ENCODE results near the gene PPP1R8. TPM values are rescaled to one million over a fixed set of nuclear protein-coding genes. Genes with fewer than 3 reads are reported as not detected.

PPP1R8 gene
- total and polyA plus RNA-seq, 2 experiments from 2014 or later: 7.7 to 48.3 TPM

DNA sequence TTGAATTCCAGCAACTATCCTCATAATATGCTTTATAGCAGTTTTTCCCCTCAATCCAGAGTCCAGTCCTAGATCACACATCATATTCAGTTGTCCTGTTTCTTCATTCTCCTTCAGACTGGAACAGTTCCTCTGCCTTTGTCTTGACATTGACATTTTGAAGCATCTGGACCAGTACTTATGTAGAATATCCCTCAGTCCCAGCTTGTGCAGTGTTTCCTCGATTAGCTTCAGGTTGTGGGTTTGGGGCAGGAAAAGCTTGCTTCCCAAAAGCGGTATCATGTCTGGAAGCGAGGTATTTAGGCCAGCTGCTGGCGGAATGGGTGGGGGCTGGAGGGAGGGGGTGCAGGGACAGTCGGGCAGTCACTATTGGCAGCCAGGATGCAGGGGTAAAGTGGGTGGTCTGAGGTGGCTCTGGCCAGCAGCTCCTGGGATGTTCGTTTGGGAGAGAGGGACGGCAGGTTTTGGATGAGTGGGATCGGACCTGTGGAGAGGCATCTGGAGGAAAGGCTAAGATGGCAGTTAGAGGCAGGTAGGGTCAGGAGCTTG, 48.3 kb downstream of the PPP1R8 start:
- no peaks in the 10 kb centered on the region for H3F3A ChIP-seq (ENCODE audit: insufficient read depth)
- 71 to 74% methylated on average over 6 to 8 of the region's 8 CpGs for WGBS, 2 experiments (ENCODE audit: low coverage in 1 of 2, low lambda C conversion rate in 2 of 2, missing lambda C conversion rate in 2 of 2)
- no peaks in the 10 kb centered on the region for H3K9me2 ChIP-seq (ENCODE audit: insufficient read depth)
- H2AFZ ChIP-seq: no peak overlapping the region
- no peaks in the 10 kb centered on the region for H3K4me1 ChIP-seq (ENCODE audit: insufficient read depth)
- H3K4me2 ChIP-seq (ENCODE audit: unreplicated experiment): no peak overlapping the region
- no peaks in the 10 kb centered on the region for H3K36me3 ChIP-seq (ENCODE audit: low read depth)
- TF ChIP-seq EZH2 (IDR thresholded peaks at IDR 0.05; ENCODE audit: insufficient read depth, poor library complexity, severe bottlenecking) (no peak), EZH2phosphoT487 (IDR thresholded peaks at IDR 0.05; ENCODE audit: insufficient read depth, low read depth) (no peak)
- DNase-seq: no peak
- H3K4me3 ChIP-seq: no peak overlapping the region
- H3K27ac ChIP-seq: no peak overlapping the region
- no peaks in the 10 kb centered on the region for H3K79me2 ChIP-seq (ENCODE audit: insufficient read depth)
- H3K9ac ChIP-seq: no peak overlapping the region
- in situ Hi-C loops (cut with MboI): no loop called here
- H3K27me3 ChIP-seq (replicated peaks; ENCODE audit: insufficient read depth): no peaks in the 10 kb centered on the region
- no peaks in the 10 kb centered on the region for H4K20me1 ChIP-seq (ENCODE audit: insufficient read depth)
- no peaks in the 10 kb centered on the region for H3K9me3 ChIP-seq (ENCODE audit: low read depth)

DNA sequence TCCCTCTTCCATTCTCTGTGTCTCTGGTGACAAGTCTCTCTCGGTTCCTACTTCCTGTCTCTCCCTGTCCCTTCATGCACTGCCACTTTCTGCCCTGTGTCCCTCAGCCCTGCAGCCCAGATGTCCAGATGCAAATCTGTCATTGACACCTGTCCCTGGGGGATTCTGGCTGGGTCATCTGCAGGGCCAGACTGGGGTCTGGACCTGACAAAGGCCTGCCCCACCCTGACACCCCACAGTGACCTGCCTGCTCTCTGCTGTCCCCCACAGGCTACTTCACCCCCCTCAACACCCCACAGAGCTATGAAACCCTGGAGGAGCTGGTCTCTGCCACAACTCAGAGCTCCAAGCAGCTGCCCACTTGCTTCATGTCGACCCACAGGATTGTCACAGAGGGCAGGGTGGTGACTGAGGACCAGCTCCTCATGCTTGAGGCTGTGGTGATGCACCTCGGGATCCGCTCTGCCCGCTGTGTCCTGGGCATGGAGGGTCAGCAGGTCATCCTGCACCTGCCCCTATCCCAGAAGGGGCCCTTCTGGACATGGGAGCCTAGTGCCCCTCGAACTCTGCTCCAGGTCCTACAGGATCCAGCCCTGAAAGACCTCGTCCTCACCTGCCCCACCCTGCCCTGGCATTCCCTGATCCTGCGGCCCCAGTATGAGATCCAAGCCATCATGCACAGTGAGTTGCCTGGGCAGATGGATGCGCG, 48.9 kb downstream of the PPP1R8 start:
- Histone ChIP-seq H3K9me2 (ENCODE audit: insufficient read depth) (no peaks in the 10 kb centered on the region), H3F3A (ENCODE audit: insufficient read depth) (no peaks in the 10 kb centered on the region), H3K9ac (no peak overlapping the region), H3K79me2 (ENCODE audit: insufficient read depth) (no peaks in the 10 kb centered on the region), H3K27me3 (replicated peaks; ENCODE audit: insufficient read depth) (no peaks in the 10 kb centered on the region), H3K4me2 (ENCODE audit: unreplicated experiment) (no peak overlapping the region), H3K9me3 (ENCODE audit: low read depth) (no peaks in the 10 kb centered on the region), H4K20me1 (ENCODE audit: insufficient read depth) (no peaks in the 10 kb centered on the region), H2AFZ (no peak overlapping the region), H3K4me1 (ENCODE audit: insufficient read depth) (no peaks in the 10 kb centered on the region), H3K27ac (no peak overlapping the region), H3K4me3 (no peak overlapping the region), H3K36me3 (ENCODE audit: low read depth) (no peaks in the 10 kb centered on the region)
- in situ Hi-C loops (cut with MboI): no loop called here
- 71 to 76% methylated on average over 10 of the region's 10 CpGs for WGBS, 2 experiments (ENCODE audit: low coverage in 1 of 2, low lambda C conversion rate in 2 of 2, missing lambda C conversion rate in 2 of 2)
- TF ChIP-seq EZH2 (IDR thresholded peaks at IDR 0.05; ENCODE audit: insufficient read depth, poor library complexity, severe bottlenecking) (no peak), EZH2phosphoT487 (IDR thresholded peaks at IDR 0.05; ENCODE audit: insufficient read depth, low read depth) (no peak)
- DNase-seq: no peak

DNA sequence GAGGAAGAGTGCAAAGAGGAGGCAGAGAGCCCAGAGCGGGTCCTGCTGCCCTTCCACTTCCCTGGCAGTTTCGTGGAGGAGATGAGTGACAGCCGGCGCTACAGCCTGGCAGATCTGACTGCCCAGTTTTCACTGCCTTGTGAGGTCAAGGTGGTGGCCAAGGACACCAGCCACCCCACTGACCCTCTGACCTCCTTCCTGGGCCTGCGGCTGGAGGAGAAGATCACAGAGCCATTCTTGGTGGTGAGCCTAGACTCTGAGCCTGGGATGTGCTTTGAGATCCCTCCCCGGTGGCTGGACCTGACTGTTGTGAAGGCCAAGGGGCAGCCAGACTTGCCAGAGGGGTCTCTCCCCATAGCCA, 51.9 kb downstream of the PPP1R8 start:
- in situ Hi-C loops (cut with MboI): no loop called here
- no peaks in the 10 kb centered on the region for H3K9me2 ChIP-seq (ENCODE audit: insufficient read depth)
- no peaks in the 10 kb centered on the region for H3K79me2 ChIP-seq (ENCODE audit: insufficient read depth)
- TF ChIP-seq EZH2phosphoT487 (IDR thresholded peaks at IDR 0.05; ENCODE audit: insufficient read depth, low read depth): no peak
- H2AFZ ChIP-seq: no peak overlapping the region
- no peaks in the 10 kb centered on the region for H3F3A ChIP-seq (ENCODE audit: insufficient read depth)
- H3K4me1 ChIP-seq (ENCODE audit: insufficient read depth): no peaks in the 10 kb centered on the region
- no peaks in the 10 kb centered on the region for H3K9me3 ChIP-seq (ENCODE audit: low read depth)
- H3K27ac ChIP-seq: no peak overlapping the region
- no peak overlapping the region for H3K4me3 ChIP-seq
- DNase-seq: no peak
- H3K36me3 ChIP-seq (ENCODE audit: low read depth): no peaks in the 10 kb centered on the region
- WGBS, 2 experiments (ENCODE audit: low coverage in 1 of 2, low lambda C conversion rate in 2 of 2, missing lambda C conversion rate in 2 of 2): 88 to 95% methylated on average over 6 of the region's 6 CpGs
- H3K4me2 ChIP-seq (ENCODE audit: unreplicated experiment): no peak overlapping the region
- H4K20me1 ChIP-seq (ENCODE audit: insufficient read depth): no peaks in the 10 kb centered on the region
- no peaks in the 10 kb centered on the region for H3K27me3 ChIP-seq (replicated peaks; ENCODE audit: insufficient read depth)
- H3K9ac ChIP-seq: no peak overlapping the region

DNA sequence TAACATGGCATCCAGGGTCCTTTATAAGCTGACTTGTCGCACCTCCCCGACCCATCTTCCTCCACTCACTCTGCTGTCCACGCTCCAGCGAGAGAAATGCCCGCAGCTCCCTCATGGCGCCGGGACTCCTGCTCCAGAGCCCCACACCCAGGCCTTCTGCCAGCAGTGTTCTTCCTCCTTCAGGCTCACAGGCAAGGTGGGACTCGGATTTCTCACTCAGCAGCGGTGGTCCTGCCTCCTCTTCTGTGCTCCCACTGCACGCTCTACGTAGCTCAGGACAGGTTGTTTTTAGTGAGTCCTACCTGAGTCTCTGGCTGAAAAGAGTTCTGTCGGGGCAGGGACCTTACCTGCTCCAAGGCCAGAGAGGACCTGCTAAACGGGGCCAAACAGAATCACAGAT, 53.0 kb downstream of the PPP1R8 start:
- Histone ChIP-seq H3K36me3 (ENCODE audit: low read depth) (no peaks in the 10 kb centered on the region), H3K9me3 (ENCODE audit: low read depth) (no peaks in the 10 kb centered on the region), H3K9ac (no peak overlapping the region), H3K79me2 (ENCODE audit: insufficient read depth) (no peaks in the 10 kb centered on the region), H3K27me3 (replicated peaks; ENCODE audit: insufficient read depth) (no peaks in the 10 kb centered on the region), H3K4me2 (ENCODE audit: unreplicated experiment) (no peak overlapping the region), H2AFZ (no peak overlapping the region), H3F3A (ENCODE audit: insufficient read depth) (no peaks in the 10 kb centered on the region), H4K20me1 (ENCODE audit: insufficient read depth) (no peaks in the 10 kb centered on the region), H3K9me2 (ENCODE audit: insufficient read depth) (no peaks in the 10 kb centered on the region), H3K4me3 (no peak overlapping the region), H3K4me1 (ENCODE audit: insufficient read depth) (no peaks in the 10 kb centered on the region), H3K27ac (no peak overlapping the region)
- DNase-seq: no peak
- TF ChIP-seq EZH2 (IDR thresholded peaks at IDR 0.05; ENCODE audit: insufficient read depth, poor library complexity, severe bottlenecking) (no peak), EZH2phosphoT487 (IDR thresholded peaks at IDR 0.05; ENCODE audit: insufficient read depth, low read depth) (no peak)
- in situ Hi-C loops (cut with MboI): no loop called here
- 96 to 99% methylated on average over 13 of the region's 13 CpGs for WGBS, 2 experiments (ENCODE audit: low coverage in 1 of 2, low lambda C conversion rate in 2 of 2, missing lambda C conversion rate in 2 of 2)

Data from GM23248 (cell line).